GM21367 (cell line): Measurements from ENCODE around the gene HOXB8.

ENCODE experiments used
- ATAC-seq: cut with Tn5 transposase; IDR thresholded peaks from one replicate; pipeline ENCODE4 v1.9.1; 2021; ENCODE audit not compliant: unreplicated experiment

HOXB8 gene

GRCh38 chr17:48611213-48611612 is 3.9 kb downstream of the HOXB8 start:
- no peak for ATAC-seq

- ATAC-seq: no peak
Measured at GRCh38 chr17:48610282-48611211, 4.5 kb downstream of the HOXB8 start, which contains the start of gene HOXB7. HOXB7 (minus strand) TSS chr17:48611017; CDS start chr17:48610918, 99 bp downstream.

GRCh38 chr17:48609759-48610281 is 5.3 kb downstream of the HOXB8 start:
- no peak for ATAC-seq

- no peak for ATAC-seq
Measured at GRCh38 chr17:48609033-48609432, 6.1 kb downstream of the HOXB8 start.

- ATAC-seq: no peak
Measured at GRCh38 chr17:48608494-48608834, 6.6 kb downstream of the HOXB8 start.

GRCh38 chr17:48606892-48607614 is 8.0 kb downstream of the HOXB8 start:
- ATAC-seq: no peak

GRCh38 chr17:48605991-48606891 is 8.9 kb downstream of the HOXB8 start:
- no peak for ATAC-seq

- no peak for ATAC-seq
Measured at GRCh38 chr17:48605409-48605919, 9.6 kb downstream of the HOXB8 start.

- ATAC-seq: no peak
Measured at GRCh38 chr17:48604770-48605329, 10.2 kb downstream of the HOXB8 start, which contains the start of gene HOXB6. HOXB6 (minus strand) TSS chr17:48604986; CDS start chr17:48598150, 6,836 bp downstream.

- no peak for ATAC-seq
Measured at GRCh38 chr17:48603959-48604769, 10.9 kb downstream of the HOXB8 start.

GRCh38 chr17:48601539-48602425 is 13.3 kb downstream of the HOXB8 start:
- ATAC-seq: no peak

GRCh38 chr17:48601207-48601538 is 13.9 kb downstream of the HOXB8 start:
- no peak for ATAC-seq

GRCh38 chr17:48600244-48601098 is 14.6 kb downstream of the HOXB8 start:
- ATAC-seq: no peak

- ATAC-seq: no peak
Measured at GRCh38 chr17:48599354-48599753, 15.7 kb downstream of the HOXB8 start.

- ATAC-seq: no peak
Measured at GRCh38 chr17:48598736-48599135, 16.4 kb downstream of the HOXB8 start.

GRCh38 chr17:48597778-48598631 is 17.1 kb downstream of the HOXB8 start:
- no peak for ATAC-seq

- ATAC-seq: no peak
Measured at GRCh38 chr17:48597528-48597777, 17.6 kb downstream of the HOXB8 start.
